Liver (tissue), 2 donors: ENCODE data around the gene AMPH.

Experiments used
- CTCF ChIP-seq: fragments of 150-350 bp; IDR thresholded peaks from 2 replicates; pipeline ENCODE4 v1.5.1; 2017; ENCODE audit warnings: improper control_type of control experiment, low read depth, low read length; ENCODE audit not compliant: missing input control
- REST ChIP-seq: IDR thresholded peaks from 2 replicates; pipeline ENCODE4 v1.6.1; 2016; ENCODE audit warnings: antibody characterized with exemption, mild to moderate bottlenecking
- donor health status: healthy.

GRCh38 chr7:38629651-38630510 lies 1.3 kb downstream of the AMPH start:
- TF ChIP-seq CTCF = no peak
- no peak for TF ChIP-seq REST
